A673 (cell line): Measurements from ENCODE around the gene PHIP. TPM values are rescaled to one million over a fixed set of nuclear protein-coding genes. Genes with fewer than 3 reads are reported as not detected.

Source experiments
- BruUV-seq: library from RNA; stranded (reverse); fragments of 400-500 nt; replicated peaks from 2 replicates; lab custom pipeline; 2021; lab: Mats Ljungman, UMichigan
- CTCF ChIA-PET: fragments of 300-600 bp; sonication (Branson Sonifier 250); formaldehyde crosslinking; loops from one replicate; lab custom pipeline; 2022; ENCODE audit warnings: antibody characterized with exemption; lab: Charles Lee
- POLR2A ChIA-PET: fragments of 300-600 bp; sonication (Branson Sonifier 250); formaldehyde crosslinking; loops from one replicate; lab custom pipeline; 2022; ENCODE audit warnings: antibody characterized with exemption; ENCODE audit not compliant: low non-redundant PET; lab: Charles Lee
- DNase-seq: peaks from one replicate; pipeline ENCODE4 v3.0.0-alpha.2; 2015; ENCODE audit warnings: low spot score
- H3K27ac ChIP-seq: fragments of 200-600 bp; sonication (generic); 2 replicates; pipeline ENCODE4 v1.5.1; 2016; ENCODE audit warnings: mixed run types, low read depth, mild to moderate bottlenecking, mixed read lengths, antibody characterized with exemption, low read length; ENCODE audit not compliant: poor library complexity, severe bottlenecking
- H3K27me3 ChIP-seq: fragments of 200-600 bp; sonication (generic); replicated peaks from 2 replicates; pipeline ENCODE4 v1.6.1; 2017; ENCODE audit warnings: mixed run types, low read depth, mild to moderate bottlenecking, mixed read lengths, antibody characterized with exemption, low read length; ENCODE audit not compliant: insufficient read depth, poor library complexity
- H3K36me3 ChIP-seq: fragments of 200-600 bp; sonication (generic); 2 replicates; pipeline ENCODE4 v1.6.1; 2016; ENCODE audit warnings: mixed run types, mild to moderate bottlenecking, mixed read lengths, antibody characterized with exemption, low read length; ENCODE audit not compliant: insufficient read depth, poor library complexity, severe bottlenecking
- H3K4me1 ChIP-seq: fragments of 200-600 bp; sonication (generic); 2 replicates; pipeline ENCODE4 v1.6.1; 2017; ENCODE audit warnings: mixed run types, mild to moderate bottlenecking, mixed read lengths, antibody characterized with exemption, low read length; ENCODE audit not compliant: insufficient read depth, poor library complexity, severe bottlenecking
- H3K4me3 ChIP-seq: fragments of 200-600 bp; sonication (generic); 2 replicates; pipeline ENCODE4 v1.5.1; 2016; ENCODE audit warnings: low read depth, mixed run types, mild to moderate bottlenecking, mixed read lengths, low read length; ENCODE audit not compliant: poor library complexity, severe bottlenecking
- H3K9me3 ChIP-seq: fragments of 200-600 bp; sonication (generic); 2 replicates; pipeline ENCODE4 v1.6.1; 2016; ENCODE audit warnings: mixed run types, low read depth, mild to moderate bottlenecking, mixed read lengths, antibody characterized with exemption, low read length; ENCODE audit not compliant: poor library complexity, severe bottlenecking
- EZH2 ChIP-seq: fragments of 200-600 bp; sonication (generic); IDR thresholded peaks from 2 replicates; pipeline ENCODE4 v1.6.1; 2017; ENCODE audit warnings: borderline replicate concordance, low read depth, mild to moderate bottlenecking, mixed read lengths, antibody characterized with exemption, low read length; ENCODE audit not compliant: poor library complexity, severe bottlenecking
- intact Hi-C: fragments of 100-400 bp; cut with micrococcal nuclease; formaldehyde crosslinking; loops from one replicate; pipeline ENCODE4 v1.10.0; 2022; ENCODE audit not compliant: unreplicated experiment
- total RNA-seq: library from RNA; stranded (reverse); gene quantifications from 2 replicates; pipeline ENCODE4 v1.2.3, GENCODE V29; 2021
- TF ChIP-seq, protein P1 (sequence below): fragments of 300-800, 200-600 bp; sonication (generic); conservative IDR thresholded peaks from 2 replicates; pipeline ENCODE4 v1.5.1; 2017; ENCODE audit warnings: low read depth, mild to moderate bottlenecking, antibody characterized with exemption, low read length, moderate library complexity, mixed read lengths

The PHIP gene
- total RNA-seq, 1 experiment from 2014 or later: 42.5 TPM

DNA sequence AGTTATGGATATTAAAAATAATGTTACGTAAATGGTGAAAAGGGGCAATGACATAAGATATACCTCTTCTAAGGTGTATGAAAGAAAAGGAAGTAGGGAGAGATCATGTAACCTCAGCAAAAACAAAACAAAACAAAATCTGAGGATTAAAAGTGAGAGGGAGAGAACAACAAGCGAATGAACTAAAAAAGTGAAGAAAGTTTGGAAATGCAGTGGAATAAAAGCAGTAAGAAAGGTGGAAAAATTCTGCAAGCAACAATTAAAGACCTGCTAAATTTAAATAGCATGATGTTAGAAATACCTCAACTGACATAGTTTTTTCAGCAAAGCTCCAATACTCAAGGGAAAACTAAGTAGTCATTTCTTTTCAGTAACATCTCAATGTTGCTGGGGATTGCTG is 48.0 kb downstream of the PHIP start:
- ChIA-PET CTCF (no interaction called here), POLR2A (no interaction called here)
- no peak for DNase-seq
- H3K4me1 ChIP-seq: no peaks in the 10 kb centered on the region
- BruUV-seq: no TSS peak
- intact Hi-C loops: no loop called here
- H3K9me3 ChIP-seq: no peaks in the 10 kb centered on the region
- H3K27ac ChIP-seq: no peak overlapping the region
- TF ChIP-seq EZH2: no peak
- TF ChIP-seq, protein P1, sequence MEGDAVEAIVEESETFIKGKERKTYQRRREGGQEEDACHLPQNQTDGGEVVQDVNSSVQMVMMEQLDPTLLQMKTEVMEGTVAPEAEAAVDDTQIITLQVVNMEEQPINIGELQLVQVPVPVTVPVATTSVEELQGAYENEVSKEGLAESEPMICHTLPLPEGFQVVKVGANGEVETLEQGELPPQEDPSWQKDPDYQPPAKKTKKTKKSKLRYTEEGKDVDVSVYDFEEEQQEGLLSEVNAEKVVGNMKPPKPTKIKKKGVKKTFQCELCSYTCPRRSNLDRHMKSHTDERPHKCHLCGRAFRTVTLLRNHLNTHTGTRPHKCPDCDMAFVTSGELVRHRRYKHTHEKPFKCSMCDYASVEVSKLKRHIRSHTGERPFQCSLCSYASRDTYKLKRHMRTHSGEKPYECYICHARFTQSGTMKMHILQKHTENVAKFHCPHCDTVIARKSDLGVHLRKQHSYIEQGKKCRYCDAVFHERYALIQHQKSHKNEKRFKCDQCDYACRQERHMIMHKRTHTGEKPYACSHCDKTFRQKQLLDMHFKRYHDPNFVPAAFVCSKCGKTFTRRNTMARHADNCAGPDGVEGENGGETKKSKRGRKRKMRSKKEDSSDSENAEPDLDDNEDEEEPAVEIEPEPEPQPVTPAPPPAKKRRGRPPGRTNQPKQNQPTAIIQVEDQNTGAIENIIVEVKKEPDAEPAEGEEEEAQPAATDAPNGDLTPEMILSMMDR: no peak
- H3K27me3 ChIP-seq: no peaks in the 10 kb centered on the region
- peaks cover 10% of the 10 kb centered on the region for H3K36me3 ChIP-seq
- no peak overlapping the region for H3K4me3 ChIP-seq

DNA sequence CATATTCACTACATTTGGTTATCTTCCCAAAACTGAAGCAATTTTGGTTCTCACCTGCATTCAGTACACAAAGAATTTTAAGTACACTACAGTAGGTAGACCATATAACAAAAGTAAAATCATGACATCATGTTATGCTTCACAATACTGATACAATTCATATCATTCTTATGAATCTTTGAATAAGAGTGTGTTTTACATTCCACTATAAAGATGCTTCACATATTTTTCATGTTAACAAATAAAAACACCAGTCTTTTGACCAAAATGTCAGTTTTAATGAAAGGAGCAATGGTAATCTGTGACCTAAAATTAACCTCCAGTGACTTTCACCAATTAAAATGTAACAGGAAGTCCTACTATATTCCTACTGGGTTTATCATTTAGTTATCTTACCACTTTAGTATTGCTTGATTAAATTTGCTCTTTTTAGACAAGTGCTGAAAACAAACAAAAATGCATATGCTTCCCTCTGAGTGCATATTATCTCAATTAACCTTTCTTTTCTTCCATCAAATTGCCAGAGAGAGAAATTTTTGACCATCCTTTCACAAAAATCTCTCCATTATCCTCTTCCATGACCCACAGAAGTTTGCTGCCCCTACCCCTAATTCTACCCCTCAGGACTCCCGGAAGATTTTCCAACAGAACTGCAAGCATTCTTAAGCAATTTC is 49.3 kb downstream of the PHIP start:
- H3K27me3 ChIP-seq: no peaks in the 10 kb centered on the region
- peaks cover 12% of the 10 kb centered on the region for H3K36me3 ChIP-seq
- no peaks in the 10 kb centered on the region for H3K9me3 ChIP-seq
- H3K4me3 ChIP-seq: no peak overlapping the region
- no peak overlapping the region for H3K27ac ChIP-seq
- no TSS peak for BruUV-seq
- TF ChIP-seq EZH2: no peak
- TF ChIP-seq, protein P1: no peak
- intact Hi-C loops: no loop called here
- no peak for DNase-seq
- CTCF ChIA-PET: no interaction called here
- POLR2A ChIA-PET: no interaction called here
- H3K4me1 ChIP-seq: no peaks in the 10 kb centered on the region

DNA sequence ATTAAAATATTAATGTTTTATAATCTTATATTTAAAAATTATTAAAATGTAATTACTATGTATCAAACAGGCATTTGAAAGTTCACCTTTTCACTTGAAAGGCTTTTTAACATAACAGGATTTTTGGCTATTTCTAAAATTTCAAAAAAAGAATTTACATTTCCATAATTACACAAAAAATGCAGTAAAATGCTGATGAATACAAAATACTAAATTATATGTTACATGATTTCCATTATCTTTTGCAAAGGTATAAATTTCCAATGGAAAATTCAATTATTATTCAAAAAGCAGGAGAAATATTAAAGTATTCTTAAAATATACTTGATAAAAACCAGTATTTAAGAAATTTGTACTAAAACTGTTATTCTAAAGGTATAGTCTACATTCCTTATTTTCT is 66.1 kb downstream of the PHIP start:
- ChIA-PET CTCF (no interaction called here), POLR2A (no interaction called here)
- no peak for DNase-seq
- Histone ChIP-seq H3K9me3 (no peaks in the 10 kb centered on the region), H3K36me3 (peaks cover 46% of the 10 kb centered on the region), H3K27ac (no peak overlapping the region), H3K4me3 (no peak overlapping the region), H3K27me3 (no peaks in the 10 kb centered on the region), H3K4me1 (no peaks in the 10 kb centered on the region)
- intact Hi-C loops: no loop called here
- TF ChIP-seq EZH2: no peak
- TF ChIP-seq, protein P1: no peak
- BruUV-seq: no TSS peak
